ENCODE results near the gene BLOC1S2.

DNA sequence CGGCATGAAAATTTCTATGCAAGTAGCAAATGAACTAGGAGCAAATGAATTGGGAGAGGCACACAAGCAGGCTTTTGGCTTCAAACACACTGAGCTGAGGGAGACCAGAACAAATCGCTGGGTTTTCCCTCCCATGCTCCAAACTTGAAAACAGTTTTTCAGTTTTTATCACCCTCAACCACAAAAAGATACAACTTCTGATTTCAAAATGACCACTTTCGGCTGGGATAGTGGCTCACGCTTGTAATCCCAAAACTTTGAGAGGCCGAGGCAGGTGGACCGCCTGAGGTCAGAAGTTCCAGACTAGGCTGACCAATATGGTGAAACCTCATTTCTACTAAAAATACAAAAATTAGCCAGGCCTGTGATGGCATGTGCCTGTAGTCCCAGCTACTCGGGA lies 48.1 kb downstream of the BLOC1S2 start:
- TF ChIP-seq CTCF (IDR thresholded peaks at IDR 0.05) (no peak), POLR2AphosphoS5 (IDR thresholded peaks at IDR 0.05) (no peak), POLR2A (IDR thresholded peaks at IDR 0.05) (no peak), EP300 (IDR thresholded peaks at IDR 0.05) (no peak)

Measured in upper lobe of left lung (tissue), 4 donors.